Stomach (tissue), 9 donors: ENCODE data around the gene TMCO4. TPM values are rescaled to one million over a fixed set of nuclear protein-coding genes. Genes with fewer than 3 reads are reported as not detected.

Experiments used
- DNase-seq, 2 donors: peaks; one replicate each; pipeline versions ENCODE4 v3.0.0 to v3.0.0-alpha.2; 2013 to 2019
- H3K27ac ChIP-seq, 5 donors: fragments of 200-600 bp in 4 of 5; sonication (generic) in 4 of 5; one replicate each; pipeline ENCODE4 v1.5.1; 2013 to 2019; ENCODE audit warnings: mild to moderate bottlenecking in 1 of 5, moderate library complexity in 1 of 5
- H3K27me3 ChIP-seq, 3 donors: fragments of 200-600 bp; sonication (generic); one replicate each; pipeline ENCODE4 v1.5.1; 2017 to 2019; ENCODE audit warnings: mixed run types in 1 of 3
- H3K36me3 ChIP-seq, 4 donors: fragments of 200-600 bp; sonication (generic); 1 replicate in 3 of 4; 2 replicates in 1 of 4; pipeline ENCODE4 v1.5.1; 2016 to 2019
- H3K4me1 ChIP-seq, 4 donors: fragments of 200-600 bp; sonication (generic); one replicate each; pipeline ENCODE4 v1.5.1; 2016 to 2019
- H3K4me3 ChIP-seq, 4 donors: fragments of 200-600 bp; sonication (generic) in 3 of 4; one replicate each; pipeline ENCODE4 v1.5.1; 2016 to 2019; ENCODE audit warnings: mild to moderate bottlenecking in 1 of 4
- H3K9me3 ChIP-seq, 4 donors: fragments of 200-600 bp; sonication (generic); one replicate each; pipeline ENCODE4 v1.5.1; 2016 to 2019
- CTCF ChIP-seq, 7 experiments: fragments of 450-650 bp in 4 of 7; fragments of 200-600 bp in 3 of 7; sonication (generic) in 3 of 7; IDR thresholded peaks; one replicate each; pipeline ENCODE4 v1.5.1; 2016 to 2019; ENCODE audit warnings: antibody characterized with exemption in 7 of 7, control low read depth in 2 of 7, mild to moderate bottlenecking in 1 of 7
- EP300 ChIP-seq: sonication (generic); formaldehyde crosslinking; IDR thresholded peaks from one replicate; pipeline ENCODE4 v1.6.1; 2017; ENCODE audit warnings: antibody characterized with exemption
- POLR2A ChIP-seq, 4 donors: fragments of 450-650 bp; IDR thresholded peaks; one replicate each; pipeline ENCODE4 v1.6.1; 2016; ENCODE audit warnings: antibody characterized with exemption in 4 of 4, control low read depth in 2 of 4, mild to moderate bottlenecking in 1 of 4, moderate library complexity in 1 of 4
- POLR2AphosphoS5 ChIP-seq, 3 donors: sonication (generic); formaldehyde crosslinking; IDR thresholded peaks; one replicate each; pipeline ENCODE4 v1.6.1; 2016; ENCODE audit warnings: antibody characterized with exemption in 3 of 3
- WGBS, 5 donors: extraction: QIAGEN DNeasy Blood & Tissue Kit in 3 of 5; methylation state at CpG; one replicate each; pipeline versions ENCODE4 v1.1.5 to v1.1.7; 2013 to 2018; 5-methylcytosine and 5-hydroxymethylcytosine counted together
- intact Hi-C: fragments of 100-400 bp; cut with DNase I; formaldehyde crosslinking; loops from one replicate; pipeline ENCODE4 v1.15.1; 2023; ENCODE audit warnings: low total_unique reads
- polyA plus RNA-seq, 3 donors: library from polyadenylated mRNA; stranded (reverse); fragments of 200-250 nt; gene quantifications; one replicate each; pipeline ENCODE4 v1.2.3, GENCODE V29; 2013
- total RNA-seq, 5 donors: library from RNA; depleted of rRNA; stranded (reverse); fragments of >200 nt; gene quantifications; one replicate each; pipeline versions ENCODE4 v1.1.0 to v1.2.3, GENCODE V29; 2014 to 2016
- donor health status: healthy with polysubstance abuse.
- donor health status: Bipolar disorder and iron deficiency.
- donor health status: healthy.

The TMCO4 gene
- total and polyA plus RNA-seq, 8 donors = 5.3 to 326 (median 24.2) TPM

DNA sequence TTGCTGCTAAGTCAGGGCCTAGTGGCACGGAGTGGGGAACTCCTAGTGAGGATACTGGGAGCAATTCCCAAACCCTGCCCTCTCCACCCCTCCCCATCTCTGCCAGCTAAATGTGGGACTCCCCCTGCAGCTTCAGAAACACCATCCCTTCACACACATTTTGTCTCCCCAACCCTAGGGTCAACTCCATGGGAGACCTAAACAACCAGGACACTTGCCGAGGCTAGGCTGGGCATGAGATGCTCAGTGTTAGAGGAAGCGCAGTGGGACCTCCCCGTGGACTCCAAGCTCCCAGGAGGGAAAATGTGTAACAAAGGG, 13.9 kb upstream of the TMCO4 start:
- H3K27ac ChIP-seq = no peak overlapping the region
- H3K36me3 ChIP-seq = no peaks in the 10 kb centered on the region
- H3K4me3 ChIP-seq = no peak overlapping the region
- H3K9me3 ChIP-seq = no peaks in the 10 kb centered on the region
- intact Hi-C loops = no loop called here
- H3K4me1 ChIP-seq = peaks cover 6 to 17% (median 15%) of the 10 kb centered on the region in 4 donors
- TF ChIP-seq POLR2A (IDR thresholded peaks at IDR 0.05) = no peak
- no peak for TF ChIP-seq CTCF (IDR thresholded peaks at IDR 0.05)
- no peak for TF ChIP-seq EP300
- DNase-seq = no peak
- WGBS, 5 donors = 84 to 94% (median 89%) methylated on average over 4 of the region's 4 CpGs
- H3K27me3 ChIP-seq = no peaks in the 10 kb centered on the region

DNA sequence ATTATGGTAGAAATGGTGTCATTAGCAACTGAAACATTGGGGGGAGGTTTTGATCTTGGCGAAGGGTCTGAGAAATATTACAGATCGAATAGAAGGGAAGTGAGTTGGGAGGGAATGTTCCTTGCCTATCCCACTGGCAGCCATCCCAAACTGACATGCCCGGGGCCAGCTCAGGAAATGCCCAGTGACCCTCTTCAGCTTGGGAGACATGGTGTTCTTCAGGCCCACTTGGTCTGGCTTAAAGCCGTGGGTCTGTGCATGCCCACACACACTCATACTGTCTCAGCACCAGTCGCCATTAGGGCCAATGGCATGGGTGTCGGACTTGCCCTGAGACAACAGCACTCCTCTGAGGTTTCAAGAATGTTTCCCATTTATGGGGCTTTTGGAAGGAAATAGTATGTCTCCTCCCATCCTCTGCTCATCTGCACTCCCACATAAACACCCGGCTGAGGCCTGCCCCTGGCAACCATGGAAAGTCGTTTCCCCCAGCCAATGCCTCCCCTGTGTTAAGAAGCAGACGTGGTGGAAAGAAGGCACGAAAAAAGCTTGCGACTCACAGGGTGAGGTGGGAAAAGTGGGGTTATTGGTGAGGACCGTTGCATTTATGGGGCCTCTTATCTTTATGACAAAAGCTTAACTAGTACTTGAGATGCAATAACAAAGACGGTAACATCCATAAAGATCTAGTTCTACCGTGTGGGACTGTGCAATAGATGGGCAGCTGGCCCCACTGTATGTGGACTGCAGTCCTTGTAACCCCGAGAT, 13.3 kb upstream of the TMCO4 start:
- H3K4me3 ChIP-seq = no peak overlapping the region

DNA sequence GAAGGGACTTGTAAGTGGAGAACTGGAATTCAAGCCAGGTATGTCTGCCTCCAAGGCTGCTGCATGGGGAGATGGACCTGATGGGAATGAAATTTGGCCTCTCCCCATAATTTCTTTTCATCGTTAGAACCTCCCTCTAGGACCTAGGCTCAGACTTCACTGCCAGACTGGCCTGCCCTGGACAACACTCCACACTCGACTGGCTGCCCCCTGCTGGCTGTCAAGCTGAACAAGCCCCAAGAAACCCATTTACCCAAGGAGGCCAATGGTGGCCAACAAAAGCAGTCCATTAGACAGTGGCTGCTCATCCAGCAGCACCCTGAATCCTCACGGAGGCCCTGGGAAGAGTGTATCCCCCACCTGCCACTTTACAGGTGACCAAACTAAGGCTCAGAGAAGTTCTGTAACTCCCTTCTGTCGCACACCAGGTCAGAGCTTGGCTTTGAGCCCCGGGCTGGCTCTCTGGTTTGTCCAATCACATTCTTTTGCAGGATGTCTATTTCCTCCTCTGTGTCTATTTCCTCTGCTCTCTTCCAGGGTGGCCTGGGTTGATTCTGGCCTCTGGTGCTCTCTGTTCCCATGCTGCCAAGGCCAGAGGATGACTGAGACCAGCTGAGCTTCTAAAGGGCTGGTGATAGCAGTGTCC, 11.6 kb upstream of the TMCO4 start:
- Histone ChIP-seq H3K27ac (no peak overlapping the region), H3K27me3 (no peaks in the 10 kb centered on the region), H3K4me3 (no peak overlapping the region), H3K36me3 (no peaks in the 10 kb centered on the region), H3K4me1 (peaks cover 6 to 14% (median 11%) of the 10 kb centered on the region in 4 donors), H3K9me3 (no peaks in the 10 kb centered on the region)
- DNase-seq = peak; percentile 43 to 62
- TF ChIP-seq EP300 (no peak), CTCF (IDR thresholded peaks at IDR 0.05) (peak in 4 of 7 experiments; percentile 10 to 49 (median 28)), POLR2AphosphoS5 (IDR thresholded peaks at IDR 0.05) (no peak), POLR2A (IDR thresholded peaks at IDR 0.05) (no peak)
- intact Hi-C loops = no loop called here
- 56 to 70% (median 64%) methylated on average over 5 of the region's 5 CpGs for WGBS, 5 donors

More for the DNA sequence above, 13.3 kb upstream of the TMCO4 start:
- Histone ChIP-seq H3K27me3 (no peaks in the 10 kb centered on the region), H3K4me1 (peaks cover 6 to 17% (median 15%) of the 10 kb centered on the region in 4 donors), H3K36me3 (no peaks in the 10 kb centered on the region), H3K27ac (no peak overlapping the region), H3K9me3 (no peaks in the 10 kb centered on the region)
- intact Hi-C loops = no loop called here
- 73 to 86% (median 79%) methylated on average over 15 of the region's 15 CpGs for WGBS, 5 donors
- DNase-seq = no peak
- TF ChIP-seq POLR2A (IDR thresholded peaks at IDR 0.05) (no peak), EP300 (no peak), CTCF (IDR thresholded peaks at IDR 0.05) (no peak), POLR2AphosphoS5 (IDR thresholded peaks at IDR 0.05) (no peak)

DNA sequence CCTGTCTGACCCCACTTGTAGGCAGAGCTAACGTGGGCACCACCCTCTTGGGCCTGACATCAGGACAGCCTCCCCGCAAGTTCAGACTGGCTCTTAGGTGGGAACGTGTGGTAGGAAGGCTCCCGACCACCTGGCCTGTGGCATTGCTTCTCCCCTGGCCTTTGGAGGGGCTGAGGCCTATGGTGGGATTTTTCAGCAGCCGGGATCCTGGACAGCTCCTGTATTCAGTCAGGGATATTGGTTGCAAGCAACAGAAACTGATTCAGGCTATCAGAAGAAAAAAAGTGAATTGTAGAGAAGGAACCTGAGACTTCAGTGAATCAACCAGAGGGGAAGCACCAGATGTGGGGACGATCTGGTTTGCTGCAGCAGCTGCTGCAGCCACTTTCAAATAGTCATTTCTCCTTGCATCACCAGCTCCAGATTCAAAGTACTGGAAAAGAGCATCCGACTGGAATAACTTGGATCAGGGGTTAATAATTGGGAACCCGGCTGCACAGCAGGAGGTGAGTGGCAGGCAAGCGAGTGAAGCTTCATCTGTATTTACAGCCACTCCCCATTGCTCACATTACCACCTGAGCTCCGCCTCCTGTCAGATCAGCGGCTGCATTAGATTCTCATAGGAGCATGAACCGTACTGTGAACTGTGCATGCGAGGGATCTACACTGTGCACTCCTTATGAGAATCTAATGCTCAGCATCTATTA, 9.5 kb upstream of the TMCO4 start:
- no peaks in the 10 kb centered on the region for H3K27me3 ChIP-seq
- H3K9me3 ChIP-seq = no peaks in the 10 kb centered on the region
- TF ChIP-seq POLR2A (IDR thresholded peaks at IDR 0.05) (no peak), CTCF (IDR thresholded peaks at IDR 0.05) (no peak), EP300 (no peak), POLR2AphosphoS5 (IDR thresholded peaks at IDR 0.05) (no peak)
- intact Hi-C loops = no loop called here
- H3K4me3 ChIP-seq = no peak overlapping the region
- peak in 1 of 2 donors; percentile 33 for DNase-seq
- peaks cover 0 to under 1% (median 0%) of the 10 kb centered on the region in 4 donors for H3K4me1 ChIP-seq
- WGBS, 5 donors = 60 to 73% (median 66%) methylated on average over 12 to 13 of the region's 13 CpGs
- no peaks in the 10 kb centered on the region for H3K36me3 ChIP-seq
- H3K27ac ChIP-seq = no peak overlapping the region
